GM18499 (cell line): ENCODE results near the gene ACLY.

Experiments used
- ATAC-seq: cut with Tn5 transposase; IDR thresholded peaks from one replicate; pipeline ENCODE4 v1.9.1; 2021; ENCODE audit warnings: moderate number of reproducible peaks; ENCODE audit not compliant: insufficient read depth, unreplicated experiment

ACLY gene

DNA sequence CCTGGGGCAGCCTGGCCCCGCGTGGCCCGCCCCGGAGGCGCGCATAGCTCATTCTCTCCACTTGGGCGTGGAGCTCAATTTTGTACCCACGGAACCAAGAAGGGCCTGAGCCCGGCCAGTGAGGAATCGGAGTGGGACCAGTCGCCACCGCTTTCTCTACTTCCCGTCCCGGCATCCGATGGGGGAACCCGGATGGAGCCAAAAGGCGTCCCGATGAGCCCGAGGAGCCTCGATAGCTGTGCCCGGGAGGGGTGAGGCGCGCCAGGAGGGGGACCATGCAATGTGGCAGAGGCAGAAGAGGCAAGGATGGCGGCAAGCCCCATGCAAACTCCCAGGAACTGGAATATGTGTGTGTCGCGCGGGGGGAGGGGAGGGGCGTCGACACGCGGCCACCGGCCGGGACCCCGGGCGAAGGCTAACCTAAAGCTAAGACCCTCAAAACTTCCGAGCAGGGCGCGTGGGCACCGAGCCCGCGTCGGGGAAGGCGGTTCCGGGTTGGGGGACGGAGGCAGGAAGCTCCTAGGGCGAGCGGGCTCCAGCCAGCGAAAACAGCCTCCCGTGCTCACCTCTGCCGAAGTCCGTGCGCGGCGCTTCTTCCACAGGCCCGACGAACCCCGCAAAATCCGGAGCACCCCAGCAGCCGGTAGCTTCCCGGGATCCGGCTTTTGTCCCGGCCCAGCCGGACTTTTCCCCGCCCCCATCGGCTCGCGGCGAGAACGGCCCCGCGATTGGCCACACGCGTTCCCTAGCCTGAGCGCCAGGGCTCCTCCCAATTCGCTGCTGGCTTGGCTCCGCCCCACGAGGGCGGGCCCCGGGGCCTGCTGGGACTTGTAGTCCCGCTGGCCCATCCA, at the start of gene ACLY:
Gene ACLY, minus strand, starts transcription at position 638 of the 851 bp plus-strand sequence. CDS start 5,078 bp downstream, outside the sequence.
- peak; percentile 70 for ATAC-seq

DNA sequence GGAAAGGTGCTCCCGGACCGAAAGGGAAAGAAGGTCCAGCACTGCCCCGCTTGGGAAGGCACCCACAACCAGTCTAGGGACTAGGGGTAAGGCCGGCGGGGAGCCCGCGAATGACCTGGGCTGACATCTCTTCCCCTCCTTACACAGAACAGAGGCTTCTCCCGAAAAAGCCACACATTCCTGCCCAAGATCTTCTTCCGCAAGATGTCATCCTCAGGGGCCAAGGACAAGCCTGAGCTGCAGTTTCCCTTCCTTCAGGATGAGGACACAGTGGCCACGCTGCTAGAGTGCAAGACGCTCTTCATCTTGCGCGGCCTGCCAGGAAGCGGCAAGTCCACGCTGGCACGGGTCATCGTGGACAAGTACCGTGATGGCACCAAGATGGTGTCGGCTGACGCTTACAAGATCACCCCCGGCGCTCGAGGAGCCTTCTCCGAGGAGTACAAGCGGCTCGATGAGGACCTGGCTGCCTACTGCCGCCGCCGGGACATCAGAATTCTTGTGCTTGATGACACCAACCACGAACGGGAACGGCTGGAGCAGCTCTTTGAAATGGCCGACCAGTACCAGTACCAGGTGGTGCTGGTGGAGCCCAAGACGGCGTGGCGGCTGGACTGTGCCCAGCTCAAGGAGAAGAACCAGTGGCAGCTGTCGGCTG, 49.3 kb upstream of the ACLY start:
- no peak for ATAC-seq

DNA sequence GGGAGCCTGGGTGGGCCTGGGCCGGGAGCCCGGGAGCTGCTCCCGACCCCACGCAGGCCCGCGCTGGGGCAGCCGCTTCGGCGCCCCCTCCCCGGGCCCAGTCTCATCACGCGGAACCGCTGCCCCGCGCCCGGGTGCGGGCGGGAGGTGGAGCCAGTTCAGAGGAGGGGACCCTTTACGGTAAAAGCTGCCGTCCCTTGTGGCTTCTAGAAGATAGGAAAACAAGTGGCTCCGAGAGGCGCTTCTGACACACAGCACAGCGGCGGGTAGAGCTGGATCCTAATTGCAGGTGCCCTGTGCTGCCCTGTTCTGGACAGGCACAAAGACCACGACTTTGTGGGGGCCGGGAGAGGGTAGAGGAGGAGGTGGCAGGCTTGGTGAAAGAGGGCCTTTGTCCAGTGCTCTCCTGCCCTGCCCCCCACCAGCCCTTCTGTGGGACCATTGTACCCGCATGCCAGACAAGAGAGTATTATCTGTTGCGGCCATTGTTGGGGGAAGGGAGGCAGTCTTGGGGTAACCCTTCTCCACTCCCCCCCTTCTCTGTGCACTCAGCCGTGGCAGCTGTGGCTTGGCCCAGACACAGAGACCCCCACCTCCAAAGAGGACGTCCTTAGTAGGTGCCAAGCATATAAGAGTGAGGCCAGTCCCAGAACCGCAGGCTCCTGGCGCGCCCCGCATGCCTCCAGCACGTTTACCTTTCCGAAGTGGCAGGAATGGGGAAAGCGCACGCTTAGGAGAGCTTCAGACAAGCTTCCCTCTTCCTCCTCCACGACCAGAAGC, 48.6 kb upstream of the ACLY start:
- no peak for ATAC-seq

DNA sequence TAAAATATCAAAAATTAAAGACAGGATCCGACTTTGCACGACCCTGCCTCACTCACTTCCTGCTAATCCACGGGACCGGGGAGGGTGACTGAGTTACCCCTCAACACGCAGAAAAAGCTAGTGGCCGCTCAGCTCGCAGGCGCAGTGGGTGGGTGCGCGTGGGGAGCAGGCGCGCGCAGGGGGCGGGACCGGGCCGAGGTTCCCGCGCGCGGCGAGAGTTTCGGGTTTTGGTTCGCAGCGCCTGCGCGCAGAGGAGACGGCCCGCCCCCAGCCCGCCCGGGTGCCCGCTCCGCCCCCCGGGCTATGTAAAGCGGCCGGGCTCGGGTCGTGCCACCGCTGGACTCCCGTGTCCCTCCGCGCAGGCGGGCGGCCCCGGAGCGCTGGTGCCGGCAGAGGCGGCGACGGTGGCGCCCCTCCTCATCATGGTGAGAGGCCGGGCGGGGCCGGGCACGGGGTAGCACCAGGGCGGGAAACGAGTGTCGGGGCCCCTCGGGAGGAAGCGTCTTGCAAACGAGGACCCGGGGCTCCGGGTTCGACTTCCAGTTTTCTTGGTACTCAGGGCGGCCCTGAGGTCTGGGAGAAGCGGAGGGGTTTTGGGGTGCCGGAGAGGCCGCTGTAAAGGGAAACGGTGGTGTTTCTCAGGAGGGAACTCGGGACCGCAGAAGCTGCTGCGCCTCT, 47.9 kb upstream of the ACLY start, which contains the start of gene CNP:
Gene CNP, plus strand, starts transcription at position 333 of the 678 bp plus-strand sequence. Its CDS starts 90 bp downstream, at position 423.
- no peak for ATAC-seq

DNA sequence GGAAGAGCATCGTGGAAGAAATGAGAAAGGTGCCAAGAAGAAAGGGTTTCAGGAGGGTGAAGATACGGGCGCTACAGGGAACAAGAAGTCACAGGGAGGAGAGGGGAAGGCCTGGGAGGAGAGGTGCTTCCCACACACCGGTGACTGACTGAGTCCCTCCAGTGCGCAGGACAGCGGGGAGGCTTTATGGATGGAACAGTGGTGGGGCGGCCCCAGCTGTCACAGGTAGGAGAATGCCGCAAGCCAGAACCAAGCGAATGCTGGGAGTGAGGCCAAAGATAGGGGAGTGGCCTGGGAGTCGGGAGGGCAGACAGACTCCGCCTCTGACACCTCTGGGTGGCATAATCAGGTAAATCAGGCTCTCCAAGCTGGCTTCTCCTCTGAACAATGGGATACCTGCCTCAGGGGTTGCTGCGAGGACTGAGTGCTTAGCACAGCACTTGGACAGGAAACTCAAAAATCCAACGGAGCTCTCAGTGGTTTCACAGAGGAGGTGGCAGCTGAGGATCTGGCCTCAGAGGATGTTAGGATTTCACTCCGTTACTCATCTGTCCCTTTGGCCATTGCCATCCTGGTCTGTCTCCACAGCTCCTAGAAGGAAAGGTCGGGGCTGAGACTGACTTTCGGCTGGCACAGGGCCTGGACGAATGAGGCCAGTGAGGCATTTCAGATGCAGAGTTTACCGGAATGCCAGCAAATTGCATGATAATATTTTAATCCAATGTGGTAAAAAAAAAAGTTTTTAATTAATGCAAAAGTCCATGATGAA, 47.1 kb upstream of the ACLY start:
- ATAC-seq: no peak

DNA sequence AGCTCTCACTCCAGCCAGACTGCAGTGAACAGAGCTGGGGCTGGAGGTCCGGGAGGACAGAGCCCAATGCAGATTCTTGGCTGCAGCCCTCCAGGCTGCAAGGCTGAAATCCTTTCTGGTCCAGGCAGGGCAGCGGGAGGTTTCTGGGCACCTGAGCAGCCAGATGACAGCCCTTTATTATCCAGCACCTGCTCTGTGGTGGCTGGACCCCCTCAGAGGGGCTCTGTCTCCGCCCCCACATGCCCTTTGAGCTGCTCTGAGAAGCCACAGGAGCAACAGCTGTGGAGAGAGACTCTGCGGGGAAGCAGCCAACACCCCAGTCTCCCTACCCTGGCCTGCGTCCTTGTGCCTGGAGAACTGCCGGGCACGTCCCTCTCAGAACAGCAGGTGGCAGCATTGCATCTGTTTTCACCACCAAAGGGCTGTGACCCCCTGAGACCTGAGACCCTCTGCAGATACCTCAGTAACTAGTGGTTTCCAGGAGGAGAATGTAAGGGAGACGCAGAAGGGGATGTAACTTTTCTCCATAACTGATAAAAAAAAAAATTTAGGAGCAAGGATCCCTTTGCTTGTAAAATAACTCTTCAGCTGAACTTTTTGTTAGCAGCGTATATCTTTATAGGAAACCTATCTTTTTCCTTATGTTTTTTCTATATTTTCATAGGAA, 44.1 kb upstream of the ACLY start:
- ATAC-seq: no peak

DNA sequence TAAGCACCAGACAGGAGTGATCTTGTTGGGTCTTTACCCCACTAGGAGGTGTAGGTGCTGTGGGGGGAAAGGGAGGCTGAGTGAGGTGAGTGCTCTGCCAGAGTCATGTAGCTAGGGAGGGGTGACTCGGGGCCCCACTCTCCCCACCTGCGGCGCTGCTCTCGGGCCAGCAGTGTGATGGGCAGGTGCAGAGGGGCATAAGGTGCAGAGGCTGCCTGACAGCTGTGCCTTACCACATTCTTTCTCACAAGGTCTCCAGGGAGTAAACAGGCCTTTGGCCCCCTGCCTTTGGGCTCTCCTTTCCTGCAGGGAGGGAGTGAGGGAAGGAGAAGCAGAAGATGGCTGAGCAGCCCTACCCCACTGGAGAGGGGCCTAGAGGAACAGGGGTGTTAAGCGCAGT, 43.4 kb upstream of the ACLY start:
- ATAC-seq: no peak

DNA sequence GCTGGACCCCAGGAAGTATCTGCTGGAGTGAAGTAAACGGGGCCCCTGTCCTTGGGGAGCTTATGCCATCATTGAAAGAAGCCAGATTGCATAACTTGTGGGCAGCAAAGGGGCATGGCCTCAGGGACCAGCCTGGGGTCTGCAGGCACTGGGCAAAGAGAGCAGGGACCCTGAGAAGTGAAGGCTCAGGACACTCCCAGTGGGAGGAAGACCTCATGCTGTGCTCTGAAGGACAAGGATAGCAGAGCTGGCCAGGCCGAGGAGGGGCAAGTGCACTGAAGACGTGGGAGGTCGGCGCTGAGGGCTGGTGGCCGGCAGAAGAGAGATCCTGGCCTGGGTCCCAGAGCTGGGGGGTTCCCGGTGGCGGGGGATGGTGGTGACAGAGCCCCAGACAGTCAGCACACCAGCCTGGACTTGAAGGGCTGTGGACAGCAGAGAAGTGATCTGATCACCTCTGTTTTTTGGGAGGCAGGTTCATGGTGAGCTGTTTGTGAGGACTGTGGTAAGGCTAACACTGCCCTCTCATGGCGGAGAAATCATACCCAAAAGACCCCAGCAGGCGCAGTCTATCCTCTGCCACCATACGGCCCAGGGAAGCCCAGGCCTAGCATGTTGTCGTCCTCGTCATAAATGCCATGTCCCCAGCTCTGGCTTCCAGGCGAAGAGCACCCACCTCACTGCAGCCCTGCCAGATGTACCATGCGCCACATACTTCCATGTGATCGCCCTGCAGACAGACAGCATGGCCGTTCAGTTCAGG, 40.8 kb upstream of the ACLY start:
- ATAC-seq: no peak

DNA sequence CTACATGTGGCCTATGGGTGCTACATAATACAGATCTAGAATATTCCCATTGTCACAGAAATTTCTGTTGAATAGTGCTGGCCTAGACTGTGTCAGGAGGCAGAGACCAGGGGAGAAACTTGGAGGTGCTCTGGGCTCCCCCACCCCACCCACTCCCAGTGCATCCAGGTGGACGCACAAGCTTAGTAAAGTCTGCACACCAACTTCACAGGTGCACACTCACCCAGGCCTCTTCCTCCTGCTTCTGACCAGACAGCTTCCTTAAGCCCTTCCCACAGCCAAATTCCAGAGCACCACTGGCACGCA, 40.2 kb upstream of the ACLY start:
- ATAC-seq: no peak

DNA sequence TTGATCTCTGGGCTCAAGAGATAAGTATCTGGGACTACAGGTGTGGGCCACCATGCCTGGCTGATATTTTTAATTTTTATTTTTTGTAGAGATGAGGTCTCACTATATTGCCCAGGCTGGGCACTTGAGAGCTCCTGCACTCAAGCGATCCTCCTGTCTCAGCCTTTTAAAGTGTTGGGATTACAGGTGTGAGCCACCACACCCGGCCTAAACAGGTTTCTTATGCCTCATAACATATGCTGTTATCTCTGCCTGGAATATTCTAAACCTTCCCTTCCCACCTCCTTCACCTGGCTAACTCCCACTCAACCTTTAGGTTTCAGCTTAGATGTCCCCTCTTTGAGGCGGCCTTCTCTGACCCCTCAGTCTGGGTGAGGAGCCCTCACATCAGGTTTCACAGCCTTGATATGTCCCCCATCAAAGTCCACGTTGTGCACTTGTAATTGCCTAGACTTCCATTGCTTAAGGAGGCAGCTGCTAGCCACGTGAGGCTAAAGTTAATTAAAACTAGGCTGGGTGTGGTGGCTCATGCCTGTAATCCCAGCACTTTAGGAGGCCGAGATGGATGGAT, 39.2 kb upstream of the ACLY start:
- ATAC-seq: no peak

DNA sequence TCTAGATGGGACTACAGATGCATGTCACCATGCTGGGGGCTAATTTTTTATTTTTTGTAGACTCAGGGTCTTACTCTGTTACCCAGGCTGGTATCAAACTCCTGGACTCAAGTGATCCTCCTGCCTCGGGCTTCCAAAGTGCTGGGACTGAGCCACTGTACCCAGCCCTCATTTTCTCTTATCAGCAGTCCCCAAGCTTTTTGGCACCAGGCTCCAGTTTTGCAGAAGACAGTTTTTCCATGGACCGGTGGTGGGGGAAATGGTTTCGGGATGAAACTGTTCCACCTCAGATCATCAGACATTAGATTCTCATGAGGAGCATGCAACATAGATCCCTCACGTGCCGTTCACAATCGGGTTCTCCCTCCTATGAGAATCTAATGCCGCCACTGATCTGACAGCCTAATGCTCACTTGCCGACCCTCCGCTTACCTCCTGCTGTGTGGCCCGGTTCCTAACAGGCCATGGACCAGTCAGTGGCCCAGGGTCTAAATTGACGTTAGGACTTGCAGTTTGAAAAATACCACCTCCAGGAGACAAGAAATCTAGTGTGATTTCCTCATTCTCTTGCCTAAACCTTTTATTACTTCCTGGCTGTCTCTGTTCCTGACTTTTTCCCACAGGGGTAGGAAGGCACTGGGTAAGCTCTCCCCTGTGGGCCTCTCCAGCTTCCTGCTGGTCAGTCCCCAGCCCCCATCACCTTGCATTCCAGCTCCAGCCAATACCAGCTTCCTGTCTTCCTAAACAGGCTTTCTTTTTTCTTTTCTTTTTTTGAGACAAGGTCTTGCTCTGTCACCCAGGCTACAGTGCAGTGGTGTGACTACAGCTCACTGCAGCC, 38.5 kb upstream of the ACLY start:
- no peak for ATAC-seq

DNA sequence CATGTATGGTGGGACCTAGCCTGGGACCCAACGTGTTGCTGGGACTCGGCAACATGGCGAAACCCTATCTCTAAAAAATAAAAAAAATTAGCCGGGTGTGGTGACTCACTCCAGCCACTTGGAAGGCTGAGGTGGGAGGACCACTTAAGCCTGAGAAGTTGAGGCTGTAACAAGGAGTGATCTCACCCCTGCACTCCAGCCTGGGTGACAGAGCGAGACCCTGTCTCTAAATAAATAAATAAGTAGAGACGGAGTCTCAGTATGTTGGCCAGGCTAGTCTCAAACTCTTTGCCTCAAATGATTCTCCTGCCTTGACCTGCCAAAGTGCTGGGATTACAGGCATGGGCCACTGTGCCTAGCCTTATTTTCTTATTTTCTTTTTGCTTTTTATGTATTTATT, 37.8 kb upstream of the ACLY start:
- ATAC-seq: no peak

DNA sequence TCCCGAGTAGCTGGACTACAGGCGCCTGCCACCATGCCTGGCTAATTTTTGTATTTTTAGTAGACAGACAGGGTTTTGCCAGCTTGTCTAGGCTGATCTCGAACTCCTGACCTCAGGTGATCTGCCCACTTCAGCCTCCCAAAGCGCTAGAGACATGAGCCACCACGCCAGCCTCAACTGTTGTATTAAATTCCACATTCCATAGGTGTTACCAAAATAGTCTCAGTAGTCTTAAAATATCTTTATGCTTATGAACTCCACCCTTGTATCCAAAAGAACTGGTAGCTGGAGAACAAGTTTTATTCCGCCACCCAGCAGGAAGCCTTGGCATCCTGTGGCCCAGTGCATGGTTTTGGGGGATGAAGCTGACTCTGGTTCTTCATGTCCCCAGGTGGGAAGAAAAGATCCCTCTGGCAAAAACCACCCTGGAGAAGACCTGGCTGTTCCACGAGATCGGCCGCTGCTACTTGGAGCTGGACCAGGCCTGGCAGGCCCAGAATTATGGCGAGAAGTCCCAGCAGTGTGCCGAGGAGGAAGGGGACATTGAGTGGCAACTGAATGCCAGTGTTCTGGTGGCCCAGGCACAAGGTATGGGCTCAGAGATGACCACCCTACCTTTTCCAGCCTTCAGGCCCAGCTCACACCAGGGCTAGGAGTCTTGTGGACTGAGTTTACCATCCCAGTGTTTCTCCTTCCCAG, 30.2 kb upstream of the ACLY start:
- ATAC-seq: no peak

DNA sequence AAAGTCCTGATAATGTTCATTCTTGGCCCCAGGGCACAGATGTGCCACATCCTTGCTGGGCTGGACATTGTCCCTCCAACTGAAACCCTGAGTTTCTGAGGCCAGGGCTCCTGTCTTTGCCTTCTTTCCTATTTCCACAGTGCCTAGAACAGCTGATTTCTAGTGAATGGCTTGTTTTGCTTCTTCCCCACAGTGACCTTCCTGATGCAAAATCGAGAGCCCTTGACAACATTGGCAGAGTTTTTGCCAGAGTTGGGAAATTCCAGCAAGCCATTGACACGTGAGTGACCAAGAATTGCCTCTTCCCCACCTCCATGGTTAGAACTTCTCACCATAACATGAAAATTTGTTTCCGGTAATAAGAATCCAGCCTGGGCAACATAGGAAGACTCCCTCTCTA, 26.2 kb upstream of the ACLY start:
- no peak for ATAC-seq

DNA sequence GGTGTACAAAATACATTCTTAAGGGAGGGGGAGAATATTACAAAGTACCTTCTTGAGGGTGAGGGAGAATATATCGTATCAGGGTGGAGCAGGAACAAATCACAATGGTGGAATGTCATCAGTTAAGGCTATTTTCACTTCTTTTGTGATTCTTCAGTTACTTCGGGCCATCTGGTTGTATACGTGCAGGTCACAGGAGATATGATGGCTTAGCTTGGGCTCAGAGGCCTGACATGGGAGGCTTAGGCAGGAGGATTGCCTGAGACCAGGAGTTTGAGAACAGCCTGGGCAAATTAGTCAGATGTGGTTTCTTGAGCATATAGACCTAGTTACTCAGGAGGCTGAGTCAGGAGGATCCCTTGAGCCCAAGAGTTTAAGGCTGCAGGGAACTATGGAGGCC, 24.7 kb upstream of the ACLY start:
- no peak for ATAC-seq

DNA sequence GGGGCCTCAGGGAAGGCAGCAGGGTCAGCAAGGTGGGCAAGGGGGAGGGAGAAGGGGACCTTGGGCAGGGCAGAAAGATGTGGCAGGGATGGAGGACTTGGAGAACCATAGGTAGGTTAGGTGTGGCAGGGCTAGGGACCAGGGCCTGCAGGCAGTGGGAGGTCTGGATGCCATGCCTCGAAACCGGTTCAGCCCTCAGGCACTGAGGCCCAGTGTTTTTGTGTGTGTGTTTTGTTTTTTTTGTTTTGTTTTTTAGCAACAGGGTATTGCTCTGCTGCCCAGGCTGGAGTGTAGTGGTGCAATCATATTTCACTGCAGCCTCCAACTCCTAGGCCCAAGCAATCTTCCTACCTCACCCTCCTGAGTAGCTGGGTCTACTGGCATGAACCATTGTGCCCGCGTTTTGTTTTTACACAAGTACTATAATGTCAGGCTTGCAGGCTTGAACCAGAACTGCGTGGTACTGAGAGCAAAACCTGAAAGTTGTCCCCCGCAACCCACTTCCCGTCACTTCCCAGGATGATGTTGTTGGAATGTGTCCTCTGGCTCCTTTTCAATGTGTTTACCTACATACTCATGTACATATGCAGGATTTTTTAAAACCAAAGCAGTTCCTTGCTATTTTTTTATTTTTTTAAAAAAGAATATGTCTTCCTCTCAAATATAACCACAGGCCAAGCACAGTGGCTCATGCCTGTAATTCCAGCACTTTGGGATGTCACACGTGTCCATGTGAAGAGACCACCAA, 24.0 kb upstream of the ACLY start:
- no peak for ATAC-seq
